ENCODE results near the gene TMEM209.
A peak's percentile ranks its signal among the peaks of the same experiment; 100 is the strongest.

Gene TMEM209

DNA sequence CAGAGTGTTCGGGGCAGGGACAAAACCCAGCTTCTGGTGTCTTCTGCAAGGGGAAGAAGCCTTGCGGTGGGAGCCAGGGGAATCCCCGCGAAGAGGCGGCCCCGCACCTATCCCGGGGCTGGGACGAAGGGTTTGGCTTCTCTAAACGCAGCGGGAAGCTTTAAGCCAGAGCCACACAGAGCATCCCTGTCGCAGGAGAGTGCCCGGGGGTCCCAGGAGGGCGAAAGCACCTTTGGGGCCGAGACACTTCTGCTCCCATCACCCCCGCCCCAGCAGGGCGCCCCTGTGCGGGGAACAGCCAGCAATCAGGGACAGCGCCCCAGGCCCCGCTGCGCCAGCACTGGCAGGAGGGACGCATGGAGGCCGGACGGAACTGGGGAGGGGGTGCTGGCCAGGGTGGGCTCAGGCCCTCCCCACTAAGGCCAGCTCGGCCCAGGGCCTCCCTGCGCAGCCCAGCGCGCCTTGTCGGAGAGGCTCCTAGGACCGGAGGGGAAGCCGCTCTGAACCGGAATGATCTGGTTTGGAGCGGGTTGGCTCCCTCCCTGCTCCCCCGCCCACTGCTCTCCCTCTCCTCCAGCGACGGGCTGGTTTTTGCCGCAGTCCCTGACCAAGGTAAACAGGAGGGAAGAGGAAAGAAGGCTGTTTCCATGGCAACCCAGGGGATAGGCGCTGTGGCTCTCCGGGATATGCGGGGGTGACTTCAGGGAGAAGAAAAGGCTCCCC, 63.9 kb downstream of the TMEM209 start:
- in situ Hi-C loops (cut with MboI; ENCODE audit: low pct_unique_long_range_greater_than_20kb, low sequenced_read_pairs, unreplicated experiment): no loop called here
- DNase-seq (ENCODE audit: low spot score): peak; percentile 66
- TF ChIP-seq, protein P1, sequence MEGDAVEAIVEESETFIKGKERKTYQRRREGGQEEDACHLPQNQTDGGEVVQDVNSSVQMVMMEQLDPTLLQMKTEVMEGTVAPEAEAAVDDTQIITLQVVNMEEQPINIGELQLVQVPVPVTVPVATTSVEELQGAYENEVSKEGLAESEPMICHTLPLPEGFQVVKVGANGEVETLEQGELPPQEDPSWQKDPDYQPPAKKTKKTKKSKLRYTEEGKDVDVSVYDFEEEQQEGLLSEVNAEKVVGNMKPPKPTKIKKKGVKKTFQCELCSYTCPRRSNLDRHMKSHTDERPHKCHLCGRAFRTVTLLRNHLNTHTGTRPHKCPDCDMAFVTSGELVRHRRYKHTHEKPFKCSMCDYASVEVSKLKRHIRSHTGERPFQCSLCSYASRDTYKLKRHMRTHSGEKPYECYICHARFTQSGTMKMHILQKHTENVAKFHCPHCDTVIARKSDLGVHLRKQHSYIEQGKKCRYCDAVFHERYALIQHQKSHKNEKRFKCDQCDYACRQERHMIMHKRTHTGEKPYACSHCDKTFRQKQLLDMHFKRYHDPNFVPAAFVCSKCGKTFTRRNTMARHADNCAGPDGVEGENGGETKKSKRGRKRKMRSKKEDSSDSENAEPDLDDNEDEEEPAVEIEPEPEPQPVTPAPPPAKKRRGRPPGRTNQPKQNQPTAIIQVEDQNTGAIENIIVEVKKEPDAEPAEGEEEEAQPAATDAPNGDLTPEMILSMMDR (IDR thresholded peaks at IDR 0.05; ENCODE audit: extremely low read depth, insufficient read depth, missing control alignments): peak; percentile 11

DNA sequence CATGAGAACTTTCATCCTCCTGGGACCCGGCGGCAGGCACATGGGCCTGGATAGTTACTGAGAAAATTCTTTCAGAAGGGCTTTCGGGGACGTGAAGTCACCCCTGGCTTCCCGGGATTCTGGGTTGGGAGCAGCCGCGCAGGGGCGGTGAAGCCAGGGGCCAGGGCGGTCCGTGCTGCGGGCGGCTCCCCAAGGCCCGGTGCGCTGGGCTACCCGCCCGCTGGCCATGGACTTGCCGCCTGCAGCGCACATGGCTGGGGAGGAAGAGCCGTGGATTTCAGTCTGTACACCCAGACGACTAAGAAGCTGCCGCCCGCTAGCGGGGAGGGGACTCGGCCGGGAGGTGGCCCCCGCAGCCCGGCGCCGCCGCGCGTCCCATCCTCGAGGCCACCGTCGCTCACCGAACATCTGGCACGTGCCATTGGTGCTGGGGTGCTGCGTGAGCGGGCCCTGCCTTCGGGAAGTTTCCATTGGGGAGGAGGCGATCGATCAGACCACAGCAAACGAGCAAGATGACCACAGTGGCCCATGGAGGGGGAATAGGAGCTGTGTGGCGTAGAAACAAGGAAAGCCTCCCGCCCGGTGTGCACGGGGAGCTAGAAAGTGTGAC, 64.5 kb downstream of the TMEM209 start:
- TF ChIP-seq, protein P1 (IDR thresholded peaks at IDR 0.05; ENCODE audit: extremely low read depth, insufficient read depth, missing control alignments): no peak
- in situ Hi-C loops (cut with MboI; ENCODE audit: low pct_unique_long_range_greater_than_20kb, low sequenced_read_pairs, unreplicated experiment): no loop called here
- no peak for DNase-seq (ENCODE audit: low spot score)

DNA sequence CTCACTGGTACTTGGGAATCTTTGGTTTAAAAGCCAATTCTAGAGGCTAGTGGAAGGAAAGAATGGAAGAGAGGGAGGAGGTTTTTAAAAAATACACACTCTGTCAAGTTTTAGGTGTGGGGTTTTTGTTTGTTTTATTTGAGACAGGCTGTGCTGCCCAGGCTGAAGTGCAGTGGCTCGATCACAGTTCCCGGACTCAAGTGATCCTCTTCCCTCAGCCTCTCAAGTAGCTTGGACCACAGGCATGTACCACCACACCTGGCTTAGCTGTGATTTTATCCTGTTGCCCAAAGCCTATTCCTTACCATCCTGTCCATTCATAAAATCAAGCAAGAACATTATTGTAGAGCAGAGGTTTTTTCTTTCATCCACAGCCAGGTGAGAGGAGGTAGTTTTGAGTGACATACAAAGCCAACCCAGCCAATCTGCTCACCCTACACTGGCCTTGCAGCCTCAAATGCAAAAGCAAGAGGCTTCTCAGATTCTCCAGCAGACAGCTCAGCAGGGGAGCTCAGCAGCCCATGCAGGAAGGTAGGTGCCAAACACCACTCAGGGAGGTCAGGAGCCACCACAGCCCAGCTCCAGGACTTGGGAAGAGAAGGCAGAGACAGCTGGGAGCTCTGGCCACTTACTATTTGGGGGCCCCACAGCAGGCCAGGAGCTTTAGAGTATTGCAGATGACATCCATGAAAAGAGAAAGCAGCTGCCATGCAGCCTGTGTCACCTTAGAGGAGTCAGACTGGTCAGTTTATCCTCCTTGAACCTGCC, 65.8 kb downstream of the TMEM209 start:
- TF ChIP-seq, protein P1 (IDR thresholded peaks at IDR 0.05; ENCODE audit: extremely low read depth, insufficient read depth, missing control alignments): no peak
- no peak for DNase-seq (ENCODE audit: low spot score)
- in situ Hi-C loops (cut with MboI; ENCODE audit: low pct_unique_long_range_greater_than_20kb, low sequenced_read_pairs, unreplicated experiment): no loop called here

- in situ Hi-C loops (cut with MboI; ENCODE audit: low pct_unique_long_range_greater_than_20kb, low sequenced_read_pairs, unreplicated experiment): no loop called here
- TF ChIP-seq, protein P1 (IDR thresholded peaks at IDR 0.05; ENCODE audit: extremely low read depth, insufficient read depth, missing control alignments): no peak
- DNase-seq (ENCODE audit: low spot score): no peak
Observed at GRCh38 chr7:130137207-130137606, 68.0 kb downstream of the TMEM209 start.

DNA sequence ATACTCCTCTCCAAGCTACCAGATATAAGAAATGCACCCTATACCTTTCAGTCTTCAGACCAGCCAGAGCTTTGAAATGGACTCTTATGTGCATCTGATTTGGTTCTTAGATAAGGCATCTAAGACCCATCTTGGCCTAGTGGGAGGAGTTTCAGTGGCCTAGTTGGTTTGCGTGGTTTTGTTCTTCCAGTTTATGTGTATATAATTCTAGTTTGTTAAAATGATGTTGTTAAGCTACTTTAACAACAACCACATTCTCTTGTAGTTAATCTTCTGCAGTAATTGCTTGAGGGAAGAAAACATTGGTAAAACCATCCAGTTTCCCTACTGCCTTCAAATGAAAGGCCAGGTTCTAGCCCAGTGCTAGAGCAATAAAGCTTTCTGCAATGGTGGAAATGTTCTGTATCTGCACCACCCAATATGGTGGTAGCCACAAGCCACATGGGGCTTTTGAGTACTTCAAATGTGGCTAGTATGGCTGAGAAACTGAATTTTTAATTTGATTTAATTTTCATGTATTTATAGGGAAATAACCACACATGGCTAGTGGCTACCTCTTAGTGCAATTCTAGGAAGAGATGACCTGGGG, 68.5 kb downstream of the TMEM209 start:
- TF ChIP-seq, protein P1 (IDR thresholded peaks at IDR 0.05; ENCODE audit: extremely low read depth, insufficient read depth, missing control alignments): no peak
- in situ Hi-C loops (cut with MboI; ENCODE audit: low pct_unique_long_range_greater_than_20kb, low sequenced_read_pairs, unreplicated experiment): no loop called here
- no peak for DNase-seq (ENCODE audit: low spot score)

Measured in GM13977 (cell line).